AG09319 (cell line): ENCODE data around the gene ZNF136.
A peak's percentile ranks its signal among the peaks of the same experiment; 100 is the strongest.

Experiments
- DNase-seq: peaks from one replicate; pipeline ENCODE4 v3.0.0-alpha.2; 2010; ENCODE audit warnings: low read depth; ENCODE audit errors: extremely low read depth
- TF ChIP-seq, protein P1 (sequence below): IDR thresholded peaks from 2 replicates; pipeline ENCODE4 v1.5.1; 2011; ENCODE audit warnings: low read depth, mild to moderate bottlenecking, inconsistent platforms, low read length, moderate library complexity

ZNF136 gene

DNA sequence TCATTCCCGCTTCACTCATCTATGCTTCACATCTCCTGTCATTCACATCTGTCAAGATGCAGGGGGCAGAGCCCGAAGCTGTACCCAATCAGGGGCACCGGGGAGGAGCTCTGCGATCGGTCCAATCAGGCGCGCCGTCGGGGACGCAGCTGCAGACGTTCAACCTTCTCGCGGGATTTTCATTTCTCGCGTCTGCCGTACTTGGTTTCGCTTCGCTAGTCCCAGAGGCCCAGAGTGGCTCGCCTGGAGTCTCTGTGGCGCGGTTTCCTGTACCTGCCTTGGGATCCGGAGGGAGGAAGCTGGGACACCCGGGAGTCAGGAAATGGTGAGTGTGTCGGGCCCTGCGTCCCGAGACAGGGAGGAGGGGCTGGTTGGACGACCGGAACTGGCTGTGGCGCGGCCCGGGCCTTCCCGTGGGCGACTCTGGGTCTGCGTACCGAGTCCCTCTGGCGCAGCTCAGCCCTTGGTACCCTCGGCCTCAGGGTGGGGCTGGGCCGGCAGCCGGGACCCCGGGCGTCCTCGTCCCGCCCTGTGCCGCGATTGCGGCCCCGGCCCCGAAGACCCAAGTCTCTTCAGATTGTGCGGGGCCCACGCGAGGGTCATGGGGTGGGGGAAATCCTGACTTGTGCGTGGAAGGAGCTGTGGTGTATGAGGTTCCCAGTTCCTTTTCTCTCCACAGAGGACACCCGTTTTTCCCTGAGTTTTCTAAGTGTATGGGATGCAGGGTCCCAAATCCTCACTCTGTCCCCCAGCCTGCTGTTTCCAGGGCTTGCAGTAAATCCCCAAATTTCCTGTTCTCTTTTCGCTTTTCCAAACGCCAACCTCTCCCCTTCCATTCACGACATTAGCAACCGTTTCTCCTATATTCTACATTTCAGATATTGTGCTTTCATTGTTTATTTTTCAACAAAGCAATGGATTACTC lies at the start of gene ZNF136:
Gene ZNF136, plus strand, starts transcription at position 215 of the 925 bp plus-strand sequence. Its CDS starts 108 bp downstream, at position 323.
- TF ChIP-seq, protein P1, sequence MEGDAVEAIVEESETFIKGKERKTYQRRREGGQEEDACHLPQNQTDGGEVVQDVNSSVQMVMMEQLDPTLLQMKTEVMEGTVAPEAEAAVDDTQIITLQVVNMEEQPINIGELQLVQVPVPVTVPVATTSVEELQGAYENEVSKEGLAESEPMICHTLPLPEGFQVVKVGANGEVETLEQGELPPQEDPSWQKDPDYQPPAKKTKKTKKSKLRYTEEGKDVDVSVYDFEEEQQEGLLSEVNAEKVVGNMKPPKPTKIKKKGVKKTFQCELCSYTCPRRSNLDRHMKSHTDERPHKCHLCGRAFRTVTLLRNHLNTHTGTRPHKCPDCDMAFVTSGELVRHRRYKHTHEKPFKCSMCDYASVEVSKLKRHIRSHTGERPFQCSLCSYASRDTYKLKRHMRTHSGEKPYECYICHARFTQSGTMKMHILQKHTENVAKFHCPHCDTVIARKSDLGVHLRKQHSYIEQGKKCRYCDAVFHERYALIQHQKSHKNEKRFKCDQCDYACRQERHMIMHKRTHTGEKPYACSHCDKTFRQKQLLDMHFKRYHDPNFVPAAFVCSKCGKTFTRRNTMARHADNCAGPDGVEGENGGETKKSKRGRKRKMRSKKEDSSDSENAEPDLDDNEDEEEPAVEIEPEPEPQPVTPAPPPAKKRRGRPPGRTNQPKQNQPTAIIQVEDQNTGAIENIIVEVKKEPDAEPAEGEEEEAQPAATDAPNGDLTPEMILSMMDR = no peak
- DNase-seq = peak; percentile 84

DNA sequence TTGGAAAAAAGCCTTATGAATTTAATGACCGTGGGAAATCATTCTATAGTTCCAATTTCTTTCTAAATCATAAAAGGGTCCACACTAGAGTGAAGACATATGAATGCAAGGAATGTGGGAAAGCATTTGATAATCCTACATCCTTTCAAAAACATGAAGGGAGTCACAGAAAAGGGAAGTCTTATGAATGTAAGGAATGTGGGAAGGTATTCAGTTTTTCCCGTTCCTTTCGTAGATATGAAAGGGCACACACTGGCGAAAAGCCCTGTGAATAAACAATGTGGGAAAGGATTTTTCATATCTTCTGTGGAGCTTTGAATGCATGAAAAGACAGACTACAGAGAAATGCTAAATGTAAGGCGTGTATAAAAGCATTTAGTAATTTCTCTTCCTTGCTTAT lies 49.8 kb upstream of the ZNF136 start:
- TF ChIP-seq, protein P1 = no peak
- no peak for DNase-seq

DNA sequence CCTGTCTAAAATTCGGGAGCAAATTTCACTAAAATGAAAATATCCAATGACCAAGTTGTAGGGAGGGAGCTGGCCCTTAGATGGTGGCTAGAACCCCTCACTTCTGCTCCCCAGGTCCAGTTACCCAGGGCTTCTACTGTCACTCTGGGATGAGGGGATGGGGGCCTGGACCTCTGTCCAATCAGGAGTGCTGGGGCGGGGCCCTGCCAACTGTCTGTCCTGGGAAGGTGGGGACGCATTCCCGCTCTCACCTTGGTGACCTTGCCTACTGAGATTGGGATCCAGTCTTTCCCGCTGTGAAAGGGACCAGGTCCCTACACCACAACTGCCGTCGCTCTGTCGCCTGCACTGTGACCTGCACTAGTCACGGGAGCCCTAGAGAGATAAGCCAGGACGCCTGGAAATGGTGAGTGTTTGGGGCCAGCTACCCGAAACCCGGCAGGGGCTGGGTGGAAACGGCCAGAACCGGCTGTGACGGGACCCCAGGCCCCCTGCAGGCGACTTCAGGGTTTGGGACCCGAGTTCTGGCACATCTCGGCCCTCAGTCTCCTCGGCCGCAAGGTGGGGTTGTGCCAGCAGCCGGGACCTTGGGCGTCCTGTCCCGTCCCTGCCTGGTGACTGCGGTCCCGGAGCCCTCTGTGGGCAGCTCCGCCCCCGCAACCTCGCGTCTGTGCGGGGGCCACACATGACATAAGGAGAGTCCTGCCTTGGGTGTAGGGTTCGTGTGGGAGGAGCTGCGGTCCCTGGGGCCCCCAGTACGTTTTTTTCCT lies 45.5 kb upstream of the ZNF136 start:
- TF ChIP-seq, protein P1 = no peak
- DNase-seq = no peak

DNA sequence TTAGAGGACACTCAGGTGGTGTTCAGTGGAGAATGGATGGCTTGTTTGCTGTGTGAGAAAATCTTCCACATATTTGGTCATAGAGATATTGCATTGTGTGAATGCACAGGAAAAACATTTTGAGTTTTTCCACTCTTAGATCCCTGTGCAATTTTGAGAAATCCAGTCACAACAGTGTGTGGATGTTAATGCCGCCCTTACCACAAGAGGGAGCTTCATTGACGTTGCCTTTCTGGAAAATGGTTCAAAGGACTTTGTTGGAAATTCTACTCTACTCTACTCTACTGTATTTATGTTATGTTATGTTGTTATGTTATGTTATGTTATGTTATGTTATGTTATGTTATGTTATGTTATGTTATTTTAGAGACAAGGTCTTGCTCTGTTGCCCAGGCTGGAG lies 36.2 kb upstream of the ZNF136 start:
- no peak for DNase-seq
- TF ChIP-seq, protein P1 = peak; percentile 23

DNA sequence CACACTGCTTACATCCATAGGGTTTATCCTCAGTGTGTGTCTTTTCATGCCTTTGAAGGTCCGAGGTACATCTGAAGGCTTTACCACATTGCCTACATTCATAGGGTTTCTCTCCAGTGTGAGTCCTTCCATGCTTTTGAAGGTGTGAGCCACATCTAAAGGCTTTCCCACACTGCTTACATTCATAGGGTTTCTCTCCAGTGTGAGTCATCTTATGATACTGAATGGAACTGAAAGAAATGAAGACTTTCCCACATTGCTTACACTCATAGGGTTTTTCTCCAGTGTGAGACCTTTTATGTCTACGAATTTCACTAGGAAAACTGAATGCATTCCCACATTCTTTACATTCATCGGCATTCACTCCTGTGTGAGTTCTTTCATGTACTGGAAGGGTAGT lies 29.8 kb upstream of the ZNF136 start:
- DNase-seq = no peak
- TF ChIP-seq, protein P1 = no peak

DNA sequence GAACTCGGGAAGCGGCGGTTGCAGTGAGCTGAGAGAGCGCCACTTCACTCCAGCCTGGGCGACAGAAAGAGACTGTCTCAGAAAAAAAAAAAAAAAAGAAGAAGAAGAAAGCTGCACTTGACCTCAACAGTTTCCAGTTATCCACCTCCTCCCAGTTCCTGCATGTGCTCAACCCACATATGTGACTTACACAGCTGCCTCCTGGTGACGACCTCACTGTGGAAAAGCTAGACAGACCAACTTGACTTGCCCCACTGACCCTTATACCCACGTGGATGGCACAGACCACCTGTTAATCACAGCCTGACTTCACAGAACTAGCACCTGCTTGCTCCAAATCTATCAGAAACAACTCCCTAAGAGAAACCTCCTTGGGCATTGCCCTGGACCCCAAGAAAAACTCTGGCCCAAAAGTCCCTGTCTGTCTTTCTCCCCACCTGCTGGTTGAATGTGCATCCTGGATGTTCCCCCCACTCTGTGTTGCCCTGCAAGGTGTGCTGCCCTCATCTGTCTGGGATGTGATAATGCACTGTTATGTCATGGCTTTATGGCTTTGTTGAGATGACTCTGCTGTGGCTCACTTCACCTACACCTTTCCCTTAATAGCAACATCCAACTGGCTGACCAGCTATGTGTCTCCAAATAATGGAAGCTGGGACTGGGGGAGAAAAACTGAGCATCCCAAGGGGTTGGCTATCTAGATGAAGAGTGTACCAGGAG lies 25.5 kb upstream of the ZNF136 start:
- TF ChIP-seq, protein P1 = no peak; the same call in 1 of the 2 replicates
- DNase-seq = no peak

DNA sequence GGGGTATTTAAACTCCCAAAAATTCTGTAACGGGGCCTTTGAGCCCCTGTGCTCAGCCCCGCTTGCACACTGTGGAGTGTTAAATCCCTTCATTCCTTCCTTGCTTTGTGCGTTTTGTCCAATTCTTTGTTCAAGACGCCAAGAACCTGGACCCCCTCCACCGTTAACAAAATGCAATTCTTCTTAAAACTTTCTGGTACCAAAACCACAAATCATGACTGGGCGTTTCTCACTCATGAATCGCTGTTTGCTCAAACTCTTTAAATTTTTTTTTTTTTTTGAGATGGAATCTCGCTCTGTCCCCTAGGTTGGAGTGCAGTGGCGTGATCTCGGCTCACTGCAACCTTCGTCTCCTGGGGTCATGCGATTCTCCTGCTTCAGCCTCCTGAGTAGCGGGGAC lies 23.6 kb upstream of the ZNF136 start:
- TF ChIP-seq, protein P1 = no peak
- no peak for DNase-seq
